Measurements from ENCODE around the gene THAP9.

GRCh38 chr4:82865592-82865991, 34.9 kb upstream of the THAP9 start:
- TF ChIP-seq CTCF (conservative IDR thresholded peaks at IDR 0.05; ENCODE audit: low read depth, low read length), result no peak
- TF ChIP-seq EZH2 (IDR thresholded peaks at IDR 0.05; ENCODE audit: low read length, unreplicated experiment), result no peak

Data from PC-3 (cell line).